DOHH2 (cell line): Measurements from ENCODE around the gene DNAH6.

ENCODE experiments used
- H3F3A ChIP-seq: fragments of 200-600 bp; sonication (generic), shearing (Covaris generic); 2 replicates; pipeline ENCODE4 v1.6.0; 2016; ENCODE audit warnings: antibody characterized with exemption, mild to moderate bottlenecking; ENCODE audit not compliant: control insufficient read depth, insufficient read depth
- H3K27ac ChIP-seq: fragments of 200-600 bp; sonication (generic); 2 replicates; pipeline ENCODE4 v1.5.1; 2014; ENCODE audit warnings: low read depth, mild to moderate bottlenecking, low read length, moderate library complexity
- H3K27me3 ChIP-seq: fragments of 200-600 bp; sonication (generic); 2 replicates; pipeline ENCODE4 v1.6.1; 2014; ENCODE audit warnings: mild to moderate bottlenecking, low read length, mixed read lengths; ENCODE audit not compliant: control insufficient read depth
- H3K36me3 ChIP-seq: fragments of 200-600 bp; sonication (generic); 2 replicates; pipeline ENCODE4 v1.6.1; 2014; ENCODE audit warnings: mild to moderate bottlenecking, low read length, moderate library complexity, mixed read lengths; ENCODE audit not compliant: control insufficient read depth
- H3K4me1 ChIP-seq: fragments of 200-600 bp; sonication (generic); 2 replicates; pipeline ENCODE4 v1.6.1; 2014; ENCODE audit warnings: mild to moderate bottlenecking, low read length, mixed read lengths; ENCODE audit not compliant: control insufficient read depth
- H3K4me2 ChIP-seq: fragments of 200-600 bp; sonication (generic); 2 replicates; pipeline ENCODE4 v1.6.0; 2014; ENCODE audit warnings: mild to moderate bottlenecking, low read length, moderate library complexity
- H3K4me3 ChIP-seq: fragments of 200-600 bp; sonication (generic); 2 replicates; pipeline ENCODE4 v1.5.1; 2014; ENCODE audit warnings: mild to moderate bottlenecking, low read length, mixed read lengths
- H3K79me2 ChIP-seq: fragments of 200-600 bp; sonication (generic); 2 replicates; pipeline ENCODE4 v1.6.1; 2014; ENCODE audit warnings: mild to moderate bottlenecking, low read length, mixed read lengths; ENCODE audit not compliant: control insufficient read depth
- H3K9me2 ChIP-seq: fragments of 200-600 bp; sonication (generic); replicated peaks from 2 replicates; pipeline ENCODE4 v1.6.1; 2014; ENCODE audit warnings: mild to moderate bottlenecking, low read length, mixed read lengths; ENCODE audit not compliant: control insufficient read depth
- H3K9me3 ChIP-seq: fragments of 200-600 bp; sonication (generic); 2 replicates; pipeline ENCODE4 v1.6.1; 2014; ENCODE audit warnings: antibody characterized with exemption, low read length, mixed read lengths; ENCODE audit not compliant: control insufficient read depth, insufficient read depth
- H4K20me1 ChIP-seq: fragments of 200-600 bp; sonication (generic); 2 replicates; pipeline ENCODE4 v1.6.0; 2014; ENCODE audit warnings: low read depth, mild to moderate bottlenecking, antibody characterized with exemption, low read length, moderate library complexity; ENCODE audit not compliant: control insufficient read depth, insufficient read depth
- EZH2phosphoT487 ChIP-seq: fragments of 200-600 bp; sonication (generic); IDR thresholded peaks from 2 replicates; pipeline ENCODE4 v1.6.1; 2017; ENCODE audit warnings: borderline replicate concordance, mild to moderate bottlenecking, antibody characterized with exemption, low read length, moderate library complexity, mixed read lengths
- TF ChIP-seq, protein P1 (sequence below): fragments of 200-600 bp; sonication (generic); IDR thresholded peaks from one replicate; pipeline ENCODE4 v1.5.1; 2014; ENCODE audit warnings: antibody characterized with exemption, mild to moderate bottlenecking, low read depth, low read length; ENCODE audit not compliant: poor library complexity, severe bottlenecking

Gene DNAH6

DNA sequence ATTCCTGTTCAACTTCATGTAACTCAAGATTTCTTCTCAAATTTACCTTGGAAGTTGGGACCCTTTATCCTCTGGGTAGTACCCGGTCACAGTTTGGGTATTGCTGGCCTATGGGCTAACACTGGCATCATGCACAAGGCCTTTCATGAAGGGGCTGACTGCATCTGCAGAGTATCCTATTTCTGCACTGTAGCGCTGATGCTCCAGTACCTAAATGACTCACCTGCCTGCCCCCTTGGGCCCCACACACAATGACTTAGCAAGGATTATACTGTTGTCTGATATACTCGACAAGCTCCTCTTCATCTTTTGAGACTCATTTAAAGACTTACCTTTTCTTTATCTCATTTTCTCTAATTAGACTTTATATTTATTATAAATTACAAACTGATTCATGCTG lies 39.9 kb downstream of the DNAH6 start:
- Histone ChIP-seq H3K4me3 (no peak overlapping the region), H3K27ac (no peak overlapping the region), H3K79me2 (no peaks in the 10 kb centered on the region), H3K9me3 (no peaks in the 10 kb centered on the region), H3K9me2 (no peaks in the 10 kb centered on the region), H3K27me3 (no peaks in the 10 kb centered on the region), H3K4me2 (no peak overlapping the region), H3K36me3 (no peaks in the 10 kb centered on the region), H3F3A (no peaks in the 10 kb centered on the region), H4K20me1 (no peaks in the 10 kb centered on the region), H3K4me1 (no peaks in the 10 kb centered on the region)
- TF ChIP-seq, protein P1, sequence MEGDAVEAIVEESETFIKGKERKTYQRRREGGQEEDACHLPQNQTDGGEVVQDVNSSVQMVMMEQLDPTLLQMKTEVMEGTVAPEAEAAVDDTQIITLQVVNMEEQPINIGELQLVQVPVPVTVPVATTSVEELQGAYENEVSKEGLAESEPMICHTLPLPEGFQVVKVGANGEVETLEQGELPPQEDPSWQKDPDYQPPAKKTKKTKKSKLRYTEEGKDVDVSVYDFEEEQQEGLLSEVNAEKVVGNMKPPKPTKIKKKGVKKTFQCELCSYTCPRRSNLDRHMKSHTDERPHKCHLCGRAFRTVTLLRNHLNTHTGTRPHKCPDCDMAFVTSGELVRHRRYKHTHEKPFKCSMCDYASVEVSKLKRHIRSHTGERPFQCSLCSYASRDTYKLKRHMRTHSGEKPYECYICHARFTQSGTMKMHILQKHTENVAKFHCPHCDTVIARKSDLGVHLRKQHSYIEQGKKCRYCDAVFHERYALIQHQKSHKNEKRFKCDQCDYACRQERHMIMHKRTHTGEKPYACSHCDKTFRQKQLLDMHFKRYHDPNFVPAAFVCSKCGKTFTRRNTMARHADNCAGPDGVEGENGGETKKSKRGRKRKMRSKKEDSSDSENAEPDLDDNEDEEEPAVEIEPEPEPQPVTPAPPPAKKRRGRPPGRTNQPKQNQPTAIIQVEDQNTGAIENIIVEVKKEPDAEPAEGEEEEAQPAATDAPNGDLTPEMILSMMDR = no peak
- TF ChIP-seq EZH2phosphoT487 = no peak

DNA sequence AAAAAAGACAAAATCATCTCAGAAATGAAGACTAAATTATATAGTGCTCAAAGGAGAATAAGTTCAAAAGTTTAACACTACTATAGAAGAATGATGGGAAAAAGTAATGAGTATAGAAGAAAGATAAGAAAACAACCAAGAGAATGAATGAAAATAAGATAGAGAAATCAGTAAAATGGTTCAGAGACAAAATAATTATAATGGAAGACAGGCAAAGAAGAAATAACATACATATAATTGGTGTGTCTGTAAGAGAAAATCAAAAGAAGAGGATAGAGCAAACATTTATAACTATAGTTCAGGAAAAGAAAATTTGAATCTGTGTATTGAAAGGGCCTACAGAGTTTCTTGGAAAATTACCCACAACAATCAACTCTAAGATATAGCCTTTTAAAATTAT lies 43.5 kb downstream of the DNAH6 start:
- Histone ChIP-seq H3K4me2 (no peak overlapping the region), H3K36me3 (no peaks in the 10 kb centered on the region), H4K20me1 (no peaks in the 10 kb centered on the region), H3K4me1 (no peaks in the 10 kb centered on the region), H3K27me3 (no peaks in the 10 kb centered on the region), H3K27ac (no peak overlapping the region), H3K4me3 (no peak overlapping the region), H3F3A (no peaks in the 10 kb centered on the region), H3K9me3 (no peaks in the 10 kb centered on the region), H3K79me2 (no peaks in the 10 kb centered on the region), H3K9me2 (no peaks in the 10 kb centered on the region)
- TF ChIP-seq EZH2phosphoT487 = no peak
- TF ChIP-seq, protein P1 = no peak

DNA sequence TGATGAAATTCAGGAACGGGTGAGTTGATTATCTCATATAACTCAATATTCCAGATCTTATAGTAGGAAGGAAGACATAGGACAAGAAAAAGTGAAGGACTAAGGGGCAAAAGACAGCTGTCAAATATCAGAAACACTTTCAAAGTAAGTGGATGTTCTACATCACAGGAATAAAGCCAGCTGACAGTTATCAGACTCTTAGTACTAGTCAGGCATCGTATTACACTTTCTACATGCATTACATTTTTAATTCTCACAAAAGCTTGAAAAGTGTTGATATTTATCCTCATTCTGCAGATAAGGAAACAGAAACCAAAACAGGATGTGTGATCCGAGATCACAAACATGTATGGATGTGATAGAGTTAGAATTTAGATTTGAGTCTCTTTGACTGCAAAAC lies 63.4 kb downstream of the DNAH6 start:
- Histone ChIP-seq H3K27ac (no peak overlapping the region), H3K79me2 (no peaks in the 10 kb centered on the region), H3K9me2 (no peaks in the 10 kb centered on the region), H3K9me3 (no peaks in the 10 kb centered on the region), H3K27me3 (no peaks in the 10 kb centered on the region), H4K20me1 (no peaks in the 10 kb centered on the region), H3K4me2 (no peak overlapping the region), H3K4me1 (no peaks in the 10 kb centered on the region), H3F3A (no peaks in the 10 kb centered on the region), H3K36me3 (no peaks in the 10 kb centered on the region), H3K4me3 (no peak overlapping the region)
- TF ChIP-seq EZH2phosphoT487 = no peak
- TF ChIP-seq, protein P1 = no peak

DNA sequence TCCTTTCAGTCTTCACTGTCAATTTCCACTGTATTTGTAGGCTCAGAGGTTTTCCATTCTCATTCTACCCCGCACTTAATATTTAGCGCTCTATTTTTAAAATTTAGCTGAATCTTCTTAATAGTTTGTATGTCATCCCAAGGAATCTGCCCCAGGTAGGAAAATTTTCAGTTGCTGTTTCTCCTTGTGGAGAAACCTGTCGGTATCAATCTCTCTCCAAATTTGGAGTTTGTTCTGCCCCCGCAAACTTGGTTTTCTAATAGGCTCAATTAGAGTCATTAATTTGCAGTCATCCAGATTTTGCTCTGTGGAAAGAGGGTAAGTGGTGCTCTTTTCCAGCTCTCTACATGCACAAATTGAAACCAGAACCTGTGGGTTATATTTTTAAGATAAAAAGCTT lies 87.6 kb downstream of the DNAH6 start:
- no peaks in the 10 kb centered on the region for H3K36me3 ChIP-seq
- no peak overlapping the region for H3K27ac ChIP-seq
- no peaks in the 10 kb centered on the region for H3K9me3 ChIP-seq
- no peaks in the 10 kb centered on the region for H3F3A ChIP-seq
- no peaks in the 10 kb centered on the region for H3K4me1 ChIP-seq
- H3K4me3 ChIP-seq = no peak overlapping the region
- no peaks in the 10 kb centered on the region for H3K79me2 ChIP-seq
- H3K4me2 ChIP-seq = no peak overlapping the region
- no peaks in the 10 kb centered on the region for H4K20me1 ChIP-seq
- H3K27me3 ChIP-seq = no peaks in the 10 kb centered on the region
- no peaks in the 10 kb centered on the region for H3K9me2 ChIP-seq
- TF ChIP-seq, protein P1 = no peak
- no peak for TF ChIP-seq EZH2phosphoT487
